Medulla oblongata (tissue), 1 donor: ENCODE results near the gene BACE2.
"Not testable (repeated sequence)": the region's sequence is repeated elsewhere in the genome, so short reads cannot be mapped to it uniquely, and the experiment has no call there.

Experiments
- DNase-seq: peaks from one replicate; pipeline ENCODE4 v3.0.0-alpha.2; 2015; ENCODE audit errors: extremely low spot score

The BACE2 gene

GRCh38 chr21:41277846-41278245 lies 109.9 kb downstream of the BACE2 start:
- DNase-seq = no peak

GRCh38 chr21:41280115-41280919 lies 112.4 kb downstream of the BACE2 start:
- DNase-seq = no peak

- DNase-seq = no peak
These were observed 114.5 kb downstream of the BACE2 start for GRCh38 chr21:41282412-41282811.

GRCh38 chr21:41283211-41283818 lies 115.4 kb downstream of the BACE2 start:
- peak; percentile 92 for DNase-seq

- DNase-seq = no peak
These were observed 121.5 kb downstream of the BACE2 start for GRCh38 chr21:41289431-41289830.

- no peak for DNase-seq
These were observed 122.3 kb downstream of the BACE2 start for GRCh38 chr21:41290106-41290799.

GRCh38 chr21:41294548-41295231 lies 126.7 kb downstream of the BACE2 start:
- DNase-seq = no peak

- no peak for DNase-seq
These were observed 127.8 kb downstream of the BACE2 start for GRCh38 chr21:41295721-41296254.

- DNase-seq = no peak
These were observed 135.0 kb downstream of the BACE2 start for GRCh38 chr21:41302976-41303375.

GRCh38 chr21:41304068-41304720 lies 136.2 kb downstream of the BACE2 start:
- DNase-seq = no peak

GRCh38 chr21:41307219-41307618 lies 139.3 kb downstream of the BACE2 start:
- no peak for DNase-seq

- not testable (repeated sequence) for DNase-seq
These were observed 145.6 kb downstream of the BACE2 start for GRCh38 chr21:41313285-41314164.

GRCh38 chr21:41315726-41316125 lies 147.8 kb downstream of the BACE2 start:
- DNase-seq = no peak

- no peak for DNase-seq
These were observed 148.5 kb downstream of the BACE2 start, which contains the start of gene FAM3B for GRCh38 chr21:41316200-41317062. TSS of gene FAM3B (plus strand) at chr21:41316801. CDS start at chr21:41316880, 79 bp downstream.

GRCh38 chr21:41317063-41317392 lies 149.1 kb downstream of the BACE2 start:
- no peak for DNase-seq

- no peak for DNase-seq
These were observed 149.5 kb downstream of the BACE2 start for GRCh38 chr21:41317458-41317857.

GRCh38 chr21:41318218-41318617 lies 150.3 kb downstream of the BACE2 start:
- no peak for DNase-seq

- no peak for DNase-seq
These were observed 151.3 kb downstream of the BACE2 start for GRCh38 chr21:41319273-41319672.

GRCh38 chr21:41321211-41321907 lies 153.4 kb downstream of the BACE2 start:
- DNase-seq = no peak
